SK-N-SH (cell line): Measurements from ENCODE around the gene RBM17. TPM values are rescaled to one million over a fixed set of nuclear protein-coding genes. Genes with fewer than 3 reads are reported as not detected.

Source experiments
- CHD2 ChIP-seq: fragments of 150-350 bp; IDR thresholded peaks from 2 replicates; pipeline ENCODE4 v1.6.1; 2018; ENCODE audit warnings: low read length; ENCODE audit not compliant: partially characterized antibody
- EP300 ChIP-seq, 2 experiments: IDR thresholded peaks; 2 replicates each; pipeline versions ENCODE4 v1.4.0 to v1.6.1; 2012; ENCODE audit warnings: borderline replicate concordance in 1 of 2, low read depth in 1 of 2, low read length in 1 of 2
- EZH2phosphoT487 ChIP-seq: fragments of 200-600 bp; sonication (generic); IDR thresholded peaks from 2 replicates; pipeline ENCODE4 v1.6.1; 2017; ENCODE audit warnings: low read depth, mixed run types, mild to moderate bottlenecking, antibody characterized with exemption, moderate library complexity, borderline replicate concordance
- FOXJ3 ChIP-seq: sonication (generic); formaldehyde crosslinking; IDR thresholded peaks from 2 replicates; pipeline ENCODE4 v1.5.1; 2020; ENCODE audit warnings: mild to moderate bottlenecking, missing genetic modification reagents
- FOXM1 ChIP-seq: IDR thresholded peaks from 2 replicates; pipeline ENCODE4 v1.4.0; 2012; ENCODE audit warnings: low read depth, mild to moderate bottlenecking
- GATA2 ChIP-seq: sonication (generic); formaldehyde crosslinking; IDR thresholded peaks from 2 replicates; pipeline ENCODE4 v1.5.0; 2020; ENCODE audit warnings: mild to moderate bottlenecking, missing genetic modification reagents
- JUND ChIP-seq: IDR thresholded peaks from 2 replicates; pipeline ENCODE4 v1.4.0; 2012
- MEF2A ChIP-seq: IDR thresholded peaks from 2 replicates; pipeline ENCODE4 v1.4.0; 2012; ENCODE audit warnings: low read depth, borderline replicate concordance
- MXI1 ChIP-seq: IDR thresholded peaks from 2 replicates; pipeline ENCODE4 v1.6.1; 2012; ENCODE audit warnings: mild to moderate bottlenecking, low read depth, low read length, improper control_type of control experiment
- NFIC ChIP-seq: IDR thresholded peaks from 2 replicates; pipeline ENCODE4 v1.4.0; 2012; ENCODE audit warnings: borderline replicate concordance
- NRF1 ChIP-seq: IDR thresholded peaks from 2 replicates; pipeline ENCODE4 v1.6.1; 2012; ENCODE audit warnings: low read depth, mild to moderate bottlenecking, low read length
- POLR2AphosphoS5 ChIP-seq: IDR thresholded peaks from 2 replicates; pipeline ENCODE4 v1.6.1; 2012; ENCODE audit warnings: low read depth, low read length
- RAD21 ChIP-seq: IDR thresholded peaks from 2 replicates; pipeline ENCODE4 v1.6.1; 2012; ENCODE audit warnings: mild to moderate bottlenecking, low read length
- RFX5 ChIP-seq: IDR thresholded peaks from 2 replicates; pipeline ENCODE4 v1.6.1; 2012; ENCODE audit warnings: mild to moderate bottlenecking, improper control_type of control experiment, low read length
- SIN3A ChIP-seq: IDR thresholded peaks from 2 replicates; pipeline ENCODE4 v1.6.1; 2012; ENCODE audit warnings: low read depth, mild to moderate bottlenecking, low read length, moderate library complexity, borderline replicate concordance
- SMC3 ChIP-seq: IDR thresholded peaks from 2 replicates; pipeline ENCODE4 v1.6.1; 2012; ENCODE audit warnings: low read depth, low read length, improper control_type of control experiment
- TCF12 ChIP-seq: IDR thresholded peaks from 2 replicates; pipeline ENCODE4 v1.4.0; 2012
- YY1 ChIP-seq: IDR thresholded peaks from 2 replicates; pipeline ENCODE4 v1.4.0; 2012; ENCODE audit warnings: low read depth, mild to moderate bottlenecking
- polyA plus RNA-seq, 3 experiments: library from polyadenylated mRNA; depleted of rRNA; stranded (reverse); fragments of >200 nt; gene quantifications; 2 replicates each; pipeline ENCODE4 v1.2.3, GENCODE V29; 2012
- TF ChIP-seq, protein P1 (sequence below): IDR thresholded peaks from 2 replicates; pipeline ENCODE4 v1.4.0; 2012; ENCODE audit warnings: low read depth, borderline replicate concordance
- TF ChIP-seq, protein P2 (sequence below): IDR thresholded peaks from 2 replicates; pipeline ENCODE4; 2012
- TF ChIP-seq, protein P3 (sequence below): fragments of 150-350 bp; IDR thresholded peaks from 2 replicates; pipeline ENCODE4 v1.6.1; 2017; ENCODE audit warnings: antibody characterized with exemption, low read length, low read depth, borderline replicate concordance
- TF ChIP-seq, protein P4 (sequence below): fragments of 150-350 bp; IDR thresholded peaks from 2 replicates; pipeline ENCODE4 v1.6.1; 2016; ENCODE audit warnings: mild to moderate bottlenecking, low read depth, low read length
- TF ChIP-seq, protein P5 (sequence below): IDR thresholded peaks from 2 replicates; pipeline ENCODE4 v1.4.0; 2012; ENCODE audit warnings: low read depth, borderline replicate concordance

The RBM17 gene
- polyA plus RNA-seq, 1 of the 3 experiments (the other 2 are of a cell fraction): 32.6 TPM

DNA sequence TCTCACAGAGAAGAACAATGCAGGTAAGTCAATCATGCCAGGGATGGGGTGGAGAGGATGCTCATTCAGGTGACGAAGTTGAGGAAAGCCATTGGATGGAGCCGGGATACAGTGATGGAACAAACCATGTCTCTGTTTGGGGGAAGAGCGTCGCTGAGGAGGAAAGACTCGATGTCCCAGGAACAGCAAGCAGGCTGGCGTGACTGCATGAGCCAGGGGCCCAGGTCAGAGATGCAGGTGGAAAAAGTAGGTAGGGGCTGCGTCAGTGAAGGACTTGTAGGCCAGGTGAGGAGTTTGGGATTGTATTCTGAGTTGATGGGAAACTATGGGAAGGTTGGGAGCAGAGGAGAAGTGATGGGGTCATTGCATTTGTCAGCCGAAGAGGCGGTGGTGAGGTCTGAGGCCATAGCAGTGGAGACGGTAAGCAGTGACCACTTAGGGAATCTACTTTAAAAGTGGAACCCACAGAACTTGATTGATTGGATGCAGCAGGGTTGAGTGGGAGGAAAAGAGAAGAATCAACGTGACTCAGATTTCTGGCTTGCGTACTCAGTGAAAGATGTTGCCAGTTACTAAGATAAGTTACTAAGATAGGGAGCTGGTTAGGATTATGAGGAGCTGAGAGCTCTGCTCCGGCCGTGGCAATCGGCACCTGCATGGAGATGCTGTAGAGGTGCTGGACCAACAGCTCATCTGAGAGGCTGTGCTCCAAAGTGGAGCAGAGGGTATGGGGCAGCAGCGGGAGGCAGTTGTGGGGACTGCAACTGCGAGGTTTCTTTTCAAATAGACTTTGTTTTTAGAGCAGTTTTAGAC, 14.1 kb upstream of the RBM17 start (continued):
- TF ChIP-seq, protein P1, sequence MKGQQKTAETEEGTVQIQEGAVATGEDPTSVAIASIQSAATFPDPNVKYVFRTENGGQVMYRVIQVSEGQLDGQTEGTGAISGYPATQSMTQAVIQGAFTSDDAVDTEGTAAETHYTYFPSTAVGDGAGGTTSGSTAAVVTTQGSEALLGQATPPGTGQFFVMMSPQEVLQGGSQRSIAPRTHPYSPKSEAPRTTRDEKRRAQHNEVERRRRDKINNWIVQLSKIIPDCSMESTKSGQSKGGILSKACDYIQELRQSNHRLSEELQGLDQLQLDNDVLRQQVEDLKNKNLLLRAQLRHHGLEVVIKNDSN: no peak
- no peak for TF ChIP-seq MXI1
- TF ChIP-seq EP300 (IDR thresholded peaks at IDR 0.05; ENCODE audit: borderline replicate concordance in 1 of 2, low read depth in 1 of 2, low read length in 1 of 2): no peak
- TF ChIP-seq RAD21: no peak
- TF ChIP-seq JUND: peak; percentile 26; the same call in 1 of the 2 replicates
- TF ChIP-seq FOXJ3 (CRISPR knock-in tag): no peak
- no peak for TF ChIP-seq SMC3
- TF ChIP-seq NRF1: no peak
- no peak for TF ChIP-seq YY1
- no peak for TF ChIP-seq NFIC
- TF ChIP-seq, protein P2, sequence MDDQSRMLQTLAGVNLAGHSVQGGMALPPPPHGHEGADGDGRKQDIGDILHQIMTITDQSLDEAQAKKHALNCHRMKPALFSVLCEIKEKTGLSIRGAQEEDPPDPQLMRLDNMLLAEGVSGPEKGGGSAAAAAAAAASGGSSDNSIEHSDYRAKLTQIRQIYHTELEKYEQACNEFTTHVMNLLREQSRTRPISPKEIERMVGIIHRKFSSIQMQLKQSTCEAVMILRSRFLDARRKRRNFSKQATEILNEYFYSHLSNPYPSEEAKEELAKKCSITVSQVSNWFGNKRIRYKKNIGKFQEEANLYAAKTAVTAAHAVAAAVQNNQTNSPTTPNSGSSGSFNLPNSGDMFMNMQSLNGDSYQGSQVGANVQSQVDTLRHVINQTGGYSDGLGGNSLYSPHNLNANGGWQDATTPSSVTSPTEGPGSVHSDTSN: peak; percentile 61
- TF ChIP-seq, protein P3, sequence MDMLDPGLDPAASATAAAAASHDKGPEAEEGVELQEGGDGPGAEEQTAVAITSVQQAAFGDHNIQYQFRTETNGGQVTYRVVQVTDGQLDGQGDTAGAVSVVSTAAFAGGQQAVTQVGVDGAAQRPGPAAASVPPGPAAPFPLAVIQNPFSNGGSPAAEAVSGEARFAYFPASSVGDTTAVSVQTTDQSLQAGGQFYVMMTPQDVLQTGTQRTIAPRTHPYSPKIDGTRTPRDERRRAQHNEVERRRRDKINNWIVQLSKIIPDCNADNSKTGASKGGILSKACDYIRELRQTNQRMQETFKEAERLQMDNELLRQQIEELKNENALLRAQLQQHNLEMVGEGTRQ: no peak
- TF ChIP-seq MEF2A: no peak
- TF ChIP-seq FOXM1: no peak
- TF ChIP-seq CHD2: no peak
- no peak for TF ChIP-seq POLR2AphosphoS5
- TF ChIP-seq, protein P4, sequence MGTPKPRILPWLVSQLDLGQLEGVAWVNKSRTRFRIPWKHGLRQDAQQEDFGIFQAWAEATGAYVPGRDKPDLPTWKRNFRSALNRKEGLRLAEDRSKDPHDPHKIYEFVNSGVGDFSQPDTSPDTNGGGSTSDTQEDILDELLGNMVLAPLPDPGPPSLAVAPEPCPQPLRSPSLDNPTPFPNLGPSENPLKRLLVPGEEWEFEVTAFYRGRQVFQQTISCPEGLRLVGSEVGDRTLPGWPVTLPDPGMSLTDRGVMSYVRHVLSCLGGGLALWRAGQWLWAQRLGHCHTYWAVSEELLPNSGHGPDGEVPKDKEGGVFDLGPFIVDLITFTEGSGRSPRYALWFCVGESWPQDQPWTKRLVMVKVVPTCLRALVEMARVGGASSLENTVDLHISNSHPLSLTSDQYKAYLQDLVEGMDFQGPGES: no peak
- TF ChIP-seq, protein P5, sequence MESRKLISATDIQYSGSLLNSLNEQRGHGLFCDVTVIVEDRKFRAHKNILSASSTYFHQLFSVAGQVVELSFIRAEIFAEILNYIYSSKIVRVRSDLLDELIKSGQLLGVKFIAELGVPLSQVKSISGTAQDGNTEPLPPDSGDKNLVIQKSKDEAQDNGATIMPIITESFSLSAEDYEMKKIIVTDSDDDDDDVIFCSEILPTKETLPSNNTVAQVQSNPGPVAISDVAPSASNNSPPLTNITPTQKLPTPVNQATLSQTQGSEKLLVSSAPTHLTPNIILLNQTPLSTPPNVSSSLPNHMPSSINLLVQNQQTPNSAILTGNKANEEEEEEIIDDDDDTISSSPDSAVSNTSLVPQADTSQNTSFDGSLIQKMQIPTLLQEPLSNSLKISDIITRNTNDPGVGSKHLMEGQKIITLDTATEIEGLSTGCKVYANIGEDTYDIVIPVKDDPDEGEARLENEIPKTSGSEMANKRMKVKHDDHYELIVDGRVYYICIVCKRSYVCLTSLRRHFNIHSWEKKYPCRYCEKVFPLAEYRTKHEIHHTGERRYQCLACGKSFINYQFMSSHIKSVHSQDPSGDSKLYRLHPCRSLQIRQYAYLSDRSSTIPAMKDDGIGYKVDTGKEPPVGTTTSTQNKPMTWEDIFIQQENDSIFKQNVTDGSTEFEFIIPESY: no peak
- no peak for TF ChIP-seq SIN3A
- TF ChIP-seq EZH2phosphoT487: no peak
- TF ChIP-seq RFX5: no peak
- peak; percentile 57 for TF ChIP-seq TCF12
- no peak for TF ChIP-seq GATA2 (CRISPR knock-in tag)
